WERI-Rb-1 (cell line): ENCODE results near the gene TBXAS1.
A peak's percentile ranks its signal among the peaks of the same experiment; 100 is the strongest.

Experiments used
- DNase-seq: peaks from one replicate; pipeline ENCODE4 v3.0.0-alpha.2; 2020
- H3K27ac ChIP-seq: fragments of 250-450 bp; sonication (Bioruptor Pico); 2 replicates; pipeline ENCODE4 v1.5.1; 2020; ENCODE audit warnings: mild to moderate bottlenecking, moderate library complexity
- H3K27me3 ChIP-seq: fragments of 250-450 bp; sonication (Bioruptor Pico); 2 replicates; pipeline ENCODE4 v1.5.1; 2021; ENCODE audit warnings: mild to moderate bottlenecking, low read depth, moderate library complexity; ENCODE audit not compliant: insufficient read depth, severe bottlenecking
- H3K36me3 ChIP-seq: fragments of 250-450 bp; sonication (Bioruptor Pico); 2 replicates; pipeline ENCODE4 v1.5.1; 2020; ENCODE audit warnings: mild to moderate bottlenecking, moderate library complexity
- H3K4me3 ChIP-seq: 2 replicates; pipeline ENCODE4 v1.5.1; 2011; ENCODE audit warnings: low read depth, mild to moderate bottlenecking, control low read depth, low read length
- H3K9me3 ChIP-seq: fragments of 250-450 bp; sonication (Bioruptor Pico); 2 replicates; pipeline ENCODE4 v1.5.1; 2021; ENCODE audit warnings: mild to moderate bottlenecking, moderate library complexity; ENCODE audit not compliant: severe bottlenecking
- TF ChIP-seq, protein P1 (sequence below): IDR thresholded peaks from 2 replicates; pipeline ENCODE4 v1.5.1; 2011; ENCODE audit warnings: low read depth, mild to moderate bottlenecking, control low read depth, inconsistent platforms, low read length

TBXAS1 gene

DNA sequence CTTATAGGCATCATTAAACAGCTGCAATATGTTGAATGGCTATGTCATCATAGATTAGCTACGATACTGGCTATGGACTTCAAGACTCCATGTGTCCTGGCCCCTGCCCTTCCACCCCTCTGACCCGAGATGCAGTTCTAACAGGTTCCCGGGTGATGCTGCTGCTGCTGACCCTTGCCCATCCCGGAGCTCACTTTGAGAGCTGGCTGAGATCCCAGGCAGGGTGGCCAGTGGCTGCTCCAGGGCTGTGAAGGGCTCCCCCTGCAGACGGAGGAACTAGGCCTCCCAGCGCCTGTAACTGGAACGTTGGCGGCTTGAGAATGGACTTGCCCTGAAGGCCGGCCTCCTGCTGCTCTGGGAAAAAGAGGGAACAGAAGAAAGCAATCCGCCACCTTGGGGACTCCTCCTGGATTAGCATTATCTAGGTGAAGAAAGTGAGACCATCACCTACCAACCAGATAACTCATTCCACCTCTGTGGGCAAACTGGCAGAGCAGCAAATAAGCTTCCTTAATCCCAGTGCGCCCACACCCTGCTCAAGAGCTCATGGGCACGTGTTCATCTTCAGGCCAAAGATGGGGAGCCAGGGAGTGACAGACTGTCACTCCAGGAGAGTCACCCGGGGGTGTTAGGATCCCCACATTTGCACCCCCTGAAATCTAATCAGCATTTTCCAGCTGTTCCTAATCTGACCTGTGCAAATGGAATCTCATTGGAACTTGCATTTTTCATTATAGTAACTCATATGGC lies 176.9 kb downstream of the TBXAS1 start:
- no peaks in the 10 kb centered on the region for H3K36me3 ChIP-seq
- H3K4me3 ChIP-seq: no peak overlapping the region
- no peak overlapping the region for H3K27ac ChIP-seq
- H3K27me3 ChIP-seq: no peaks in the 10 kb centered on the region
- no peaks in the 10 kb centered on the region for H3K9me3 ChIP-seq
- TF ChIP-seq, protein P1, sequence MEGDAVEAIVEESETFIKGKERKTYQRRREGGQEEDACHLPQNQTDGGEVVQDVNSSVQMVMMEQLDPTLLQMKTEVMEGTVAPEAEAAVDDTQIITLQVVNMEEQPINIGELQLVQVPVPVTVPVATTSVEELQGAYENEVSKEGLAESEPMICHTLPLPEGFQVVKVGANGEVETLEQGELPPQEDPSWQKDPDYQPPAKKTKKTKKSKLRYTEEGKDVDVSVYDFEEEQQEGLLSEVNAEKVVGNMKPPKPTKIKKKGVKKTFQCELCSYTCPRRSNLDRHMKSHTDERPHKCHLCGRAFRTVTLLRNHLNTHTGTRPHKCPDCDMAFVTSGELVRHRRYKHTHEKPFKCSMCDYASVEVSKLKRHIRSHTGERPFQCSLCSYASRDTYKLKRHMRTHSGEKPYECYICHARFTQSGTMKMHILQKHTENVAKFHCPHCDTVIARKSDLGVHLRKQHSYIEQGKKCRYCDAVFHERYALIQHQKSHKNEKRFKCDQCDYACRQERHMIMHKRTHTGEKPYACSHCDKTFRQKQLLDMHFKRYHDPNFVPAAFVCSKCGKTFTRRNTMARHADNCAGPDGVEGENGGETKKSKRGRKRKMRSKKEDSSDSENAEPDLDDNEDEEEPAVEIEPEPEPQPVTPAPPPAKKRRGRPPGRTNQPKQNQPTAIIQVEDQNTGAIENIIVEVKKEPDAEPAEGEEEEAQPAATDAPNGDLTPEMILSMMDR: peak; percentile 48
- peak; percentile 46 for DNase-seq

DNA sequence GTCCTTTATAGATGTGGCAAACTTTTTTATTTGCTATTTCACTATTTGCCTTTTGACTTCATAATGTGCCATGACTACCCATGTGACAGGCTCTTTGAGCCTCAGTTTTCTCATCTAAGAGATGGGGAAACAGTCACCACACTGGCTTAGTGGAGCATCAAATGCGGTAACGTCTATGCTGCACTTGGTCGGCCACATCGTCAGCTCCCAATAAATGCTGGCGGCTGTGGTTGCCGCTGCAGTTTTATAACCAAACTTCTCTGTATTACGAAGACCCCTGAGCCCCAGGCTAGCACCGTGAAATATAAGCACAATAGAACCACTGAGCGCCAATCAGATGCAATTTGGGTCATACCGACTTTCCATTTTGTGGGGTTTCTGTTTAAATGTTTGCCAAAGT lies 177.5 kb downstream of the TBXAS1 start:
- Histone ChIP-seq H3K27me3 (no peaks in the 10 kb centered on the region), H3K9me3 (no peaks in the 10 kb centered on the region), H3K4me3 (no peak overlapping the region), H3K27ac (no peak overlapping the region), H3K36me3 (no peaks in the 10 kb centered on the region)
- DNase-seq: no peak
- TF ChIP-seq, protein P1: no peak

DNA sequence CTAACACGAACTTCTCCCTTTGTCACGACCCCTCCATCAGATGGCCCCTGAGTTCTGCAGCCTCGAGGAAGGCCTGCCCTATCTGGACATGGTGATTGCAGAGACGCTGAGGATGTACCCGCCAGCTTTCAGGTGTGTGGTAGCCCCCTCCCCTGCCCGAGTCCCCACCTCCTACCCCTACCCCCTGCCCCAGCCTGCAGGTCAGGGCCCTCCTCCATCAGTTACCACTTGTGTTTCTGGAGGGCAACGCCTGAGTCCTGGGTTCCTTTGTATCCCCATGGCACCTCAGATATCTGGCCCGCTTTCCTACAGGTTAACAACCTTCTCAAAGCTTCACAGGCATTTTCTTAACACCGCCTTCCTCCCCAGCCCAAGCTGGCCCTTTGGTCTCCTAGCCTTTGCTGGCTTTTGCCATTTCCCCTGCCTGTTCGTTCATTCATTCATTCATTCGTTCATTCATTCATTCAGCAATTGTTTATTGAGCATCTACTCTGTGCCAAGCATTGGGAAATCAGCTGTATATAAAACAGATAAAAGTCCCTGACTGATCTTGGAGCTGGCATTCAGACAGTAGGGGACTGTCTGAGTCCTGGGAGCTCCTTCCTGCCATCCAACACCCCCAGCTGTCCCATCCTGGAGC lies 178.1 kb downstream of the TBXAS1 start:
- TF ChIP-seq, protein P1: no peak
- H3K36me3 ChIP-seq: no peaks in the 10 kb centered on the region
- no peaks in the 10 kb centered on the region for H3K27me3 ChIP-seq
- H3K4me3 ChIP-seq: no peak overlapping the region
- no peak overlapping the region for H3K27ac ChIP-seq
- no peaks in the 10 kb centered on the region for H3K9me3 ChIP-seq
- DNase-seq: no peak

DNA sequence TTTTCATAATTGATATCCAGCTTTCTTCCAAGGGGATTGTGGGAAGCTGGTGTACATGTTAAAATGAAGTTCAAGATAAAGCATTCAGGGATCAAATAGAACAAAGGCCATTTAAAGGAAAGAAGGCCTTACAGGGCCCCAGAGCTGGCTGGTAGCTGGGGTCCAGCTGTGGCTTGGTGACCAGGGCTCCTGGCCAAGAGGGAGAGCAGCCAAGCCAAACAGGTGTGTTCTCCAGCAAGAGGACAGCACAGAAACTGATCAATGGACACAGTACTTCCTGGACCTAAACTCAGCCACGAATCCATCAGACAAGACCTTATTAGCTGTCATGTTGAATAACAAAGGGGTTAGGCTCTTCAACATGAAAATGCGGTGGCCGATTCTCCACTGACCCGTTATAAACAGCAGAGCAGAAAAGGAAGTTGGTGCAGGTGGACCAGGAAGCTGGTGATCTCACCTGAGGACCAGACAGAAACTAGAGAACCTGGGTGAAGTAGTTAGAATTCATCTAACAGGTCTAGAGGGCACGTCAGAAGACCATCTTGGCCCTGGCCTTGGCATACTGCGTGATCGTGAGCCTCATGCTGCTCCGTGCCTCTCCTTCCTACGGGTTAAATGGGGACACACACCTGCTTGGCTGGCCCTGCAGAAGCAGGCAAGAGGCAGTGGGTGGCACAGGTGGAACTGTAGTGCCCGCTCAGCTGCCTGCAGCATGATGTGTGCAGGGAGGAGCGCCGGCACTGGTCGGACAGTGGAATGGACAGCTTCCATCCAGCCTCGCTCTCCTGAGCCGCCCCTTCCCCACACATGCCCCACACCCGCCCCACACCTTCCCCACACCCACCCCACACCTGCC lies 179.9 kb downstream of the TBXAS1 start:
- TF ChIP-seq, protein P1: no peak
- H3K9me3 ChIP-seq: no peaks in the 10 kb centered on the region
- H3K36me3 ChIP-seq: no peaks in the 10 kb centered on the region
- no peak overlapping the region for H3K4me3 ChIP-seq
- no peak for DNase-seq
- H3K27me3 ChIP-seq: no peaks in the 10 kb centered on the region
- H3K27ac ChIP-seq: no peak overlapping the region

DNA sequence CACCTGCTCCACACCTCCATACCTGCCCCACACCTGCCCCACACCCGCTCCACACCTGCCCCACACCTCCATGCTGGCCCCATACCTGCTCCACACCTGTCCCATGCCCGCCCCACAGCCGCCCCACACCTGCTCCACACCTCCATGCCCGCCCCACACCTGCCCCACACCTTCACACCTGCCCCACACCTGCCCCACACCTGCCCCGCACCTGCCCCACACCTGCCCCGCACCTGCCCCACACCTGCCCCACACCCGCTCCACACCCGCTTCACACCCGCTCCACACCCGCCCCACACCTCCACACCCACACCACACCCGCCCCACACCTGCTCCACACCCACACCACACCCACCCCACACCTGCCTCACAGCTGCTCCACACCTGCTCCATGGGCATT lies 180.7 kb downstream of the TBXAS1 start:
- Histone ChIP-seq H3K27me3 (no peaks in the 10 kb centered on the region), H3K27ac (no peak overlapping the region), H3K36me3 (no peaks in the 10 kb centered on the region), H3K4me3 (no peak overlapping the region), H3K9me3 (no peaks in the 10 kb centered on the region)
- DNase-seq: no peak
- TF ChIP-seq, protein P1: no peak
